OCI-LY1 (cell line): ENCODE data around the gene TVP23A.

ENCODE experiments used
- H2AFZ ChIP-seq: fragments of 200-600 bp; sonication (generic), shearing (Covaris generic); 2 replicates; pipeline ENCODE4 v1.6.0; 2014; ENCODE audit warnings: antibody characterized with exemption, mild to moderate bottlenecking, low read length
- H3F3A ChIP-seq: fragments of 200-600 bp; sonication (generic), shearing (Covaris generic); 2 replicates; pipeline ENCODE4 v1.6.0; 2014; ENCODE audit warnings: mild to moderate bottlenecking, antibody characterized with exemption, low read length, moderate library complexity; ENCODE audit not compliant: insufficient read depth
- H3K27ac ChIP-seq: fragments of 200-600 bp; sonication (generic); 2 replicates; pipeline ENCODE4 v1.5.1; 2014; ENCODE audit warnings: low read length, mixed run types, mild to moderate bottlenecking, low read depth; ENCODE audit not compliant: poor library complexity, severe bottlenecking
- H3K27me3 ChIP-seq: fragments of 200-600 bp; sonication (generic); 2 replicates; pipeline ENCODE4 v1.6.0; 2014; ENCODE audit warnings: antibody characterized with exemption, mild to moderate bottlenecking, low read length, moderate library complexity; ENCODE audit not compliant: insufficient read depth
- H3K36me3 ChIP-seq: fragments of 200-600 bp; sonication (generic); 2 replicates; pipeline ENCODE4 v1.6.1; 2014; ENCODE audit warnings: mild to moderate bottlenecking, antibody characterized with exemption, low read length, moderate library complexity, mixed read lengths; ENCODE audit not compliant: insufficient read depth
- H3K4me1 ChIP-seq: fragments of 200-600 bp; sonication (generic); 2 replicates; pipeline ENCODE4 v1.5.1; 2014; ENCODE audit warnings: mild to moderate bottlenecking, low read length, moderate library complexity; ENCODE audit not compliant: insufficient read depth, severe bottlenecking
- H3K4me2 ChIP-seq: fragments of 200-600 bp; sonication (generic), shearing (Covaris generic); 2 replicates; pipeline ENCODE4 v1.6.1; 2014; ENCODE audit warnings: low read length
- H3K4me3 ChIP-seq: fragments of 200-600 bp; sonication (generic); 2 replicates; pipeline ENCODE4 v1.5.1; 2014; ENCODE audit warnings: low read length, low read depth, mild to moderate bottlenecking, mixed read lengths; ENCODE audit not compliant: poor library complexity, severe bottlenecking
- H3K79me2 ChIP-seq: fragments of 200-600 bp; shearing (Covaris generic); 2 replicates; pipeline ENCODE4 v1.6.1; 2016; ENCODE audit warnings: mixed run types, low read length, mixed read lengths; ENCODE audit not compliant: insufficient read depth
- H3K9ac ChIP-seq: fragments of 200-600 bp; sonication (generic), shearing (Covaris generic); 2 replicates; pipeline ENCODE4 v1.6.1; 2014; ENCODE audit warnings: mild to moderate bottlenecking, low read length, mixed read lengths
- H3K9me2 ChIP-seq: fragments of 200-600 bp; sonication (generic), shearing (Covaris generic); 2 replicates; pipeline ENCODE4 v1.6.1; 2014; ENCODE audit warnings: low read depth, mild to moderate bottlenecking, low read length, mixed read lengths
- H3K9me3 ChIP-seq: fragments of 200-600 bp; shearing (Covaris generic); 2 replicates; pipeline ENCODE4 v1.6.1; 2014; ENCODE audit warnings: low read length, mixed read lengths
- H4K20me1 ChIP-seq: fragments of 200-600 bp; sonication (generic), shearing (Covaris generic); 2 replicates; pipeline ENCODE4 v1.6.0; 2016; ENCODE audit warnings: mild to moderate bottlenecking, low read length; ENCODE audit not compliant: insufficient read depth
- EZH2 ChIP-seq: fragments of 200-600 bp; sonication (generic), shearing (Covaris generic); IDR thresholded peaks from 2 replicates; pipeline ENCODE4 v1.8.0; 2017; ENCODE audit warnings: borderline replicate concordance, mixed run types, mild to moderate bottlenecking, antibody characterized with exemption, low read length, moderate library complexity, mixed read lengths
- TF ChIP-seq, protein P1 (sequence below): fragments of 200-600 bp; sonication (generic), shearing (Covaris generic); IDR thresholded peaks from 2 replicates; pipeline ENCODE4 v1.5.1; 2017; ENCODE audit warnings: mild to moderate bottlenecking, antibody characterized with exemption, low read length, moderate library complexity, mixed read lengths

TVP23A gene

DNA sequence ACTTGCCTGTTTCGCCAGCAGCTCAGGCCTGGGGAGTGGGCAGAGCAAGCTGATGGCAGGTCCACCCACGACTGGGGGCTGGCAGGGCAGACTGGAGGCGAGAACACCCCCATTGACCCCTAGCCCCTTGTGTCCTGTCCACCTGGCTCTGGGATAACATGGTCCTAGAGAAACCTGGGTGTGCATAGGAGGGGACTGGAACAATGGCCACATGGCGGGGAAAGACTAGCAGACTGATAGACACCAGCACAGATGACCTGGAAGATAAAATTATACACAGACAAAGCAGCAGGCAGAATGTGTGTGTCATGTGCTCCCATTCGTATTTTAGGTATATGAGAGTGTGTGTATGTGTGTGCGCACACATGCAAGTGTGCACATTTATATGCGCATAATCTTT is 51.5 kb downstream of the TVP23A start:
- Histone ChIP-seq H3F3A (no peaks in the 10 kb centered on the region), H3K27ac (no peak overlapping the region), H3K36me3 (peaks cover 30% of the 10 kb centered on the region), H3K9ac (no peak overlapping the region), H3K79me2 (no peaks in the 10 kb centered on the region), H3K4me3 (no peak overlapping the region), H3K9me2 (no peaks in the 10 kb centered on the region), H4K20me1 (no peaks in the 10 kb centered on the region), H3K4me2 (no peak overlapping the region), H3K4me1 (no peaks in the 10 kb centered on the region), H2AFZ (no peak overlapping the region), H3K27me3 (no peaks in the 10 kb centered on the region), H3K9me3 (no peaks in the 10 kb centered on the region)
- TF ChIP-seq, protein P1, sequence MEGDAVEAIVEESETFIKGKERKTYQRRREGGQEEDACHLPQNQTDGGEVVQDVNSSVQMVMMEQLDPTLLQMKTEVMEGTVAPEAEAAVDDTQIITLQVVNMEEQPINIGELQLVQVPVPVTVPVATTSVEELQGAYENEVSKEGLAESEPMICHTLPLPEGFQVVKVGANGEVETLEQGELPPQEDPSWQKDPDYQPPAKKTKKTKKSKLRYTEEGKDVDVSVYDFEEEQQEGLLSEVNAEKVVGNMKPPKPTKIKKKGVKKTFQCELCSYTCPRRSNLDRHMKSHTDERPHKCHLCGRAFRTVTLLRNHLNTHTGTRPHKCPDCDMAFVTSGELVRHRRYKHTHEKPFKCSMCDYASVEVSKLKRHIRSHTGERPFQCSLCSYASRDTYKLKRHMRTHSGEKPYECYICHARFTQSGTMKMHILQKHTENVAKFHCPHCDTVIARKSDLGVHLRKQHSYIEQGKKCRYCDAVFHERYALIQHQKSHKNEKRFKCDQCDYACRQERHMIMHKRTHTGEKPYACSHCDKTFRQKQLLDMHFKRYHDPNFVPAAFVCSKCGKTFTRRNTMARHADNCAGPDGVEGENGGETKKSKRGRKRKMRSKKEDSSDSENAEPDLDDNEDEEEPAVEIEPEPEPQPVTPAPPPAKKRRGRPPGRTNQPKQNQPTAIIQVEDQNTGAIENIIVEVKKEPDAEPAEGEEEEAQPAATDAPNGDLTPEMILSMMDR, result no peak
- no peak for TF ChIP-seq EZH2

DNA sequence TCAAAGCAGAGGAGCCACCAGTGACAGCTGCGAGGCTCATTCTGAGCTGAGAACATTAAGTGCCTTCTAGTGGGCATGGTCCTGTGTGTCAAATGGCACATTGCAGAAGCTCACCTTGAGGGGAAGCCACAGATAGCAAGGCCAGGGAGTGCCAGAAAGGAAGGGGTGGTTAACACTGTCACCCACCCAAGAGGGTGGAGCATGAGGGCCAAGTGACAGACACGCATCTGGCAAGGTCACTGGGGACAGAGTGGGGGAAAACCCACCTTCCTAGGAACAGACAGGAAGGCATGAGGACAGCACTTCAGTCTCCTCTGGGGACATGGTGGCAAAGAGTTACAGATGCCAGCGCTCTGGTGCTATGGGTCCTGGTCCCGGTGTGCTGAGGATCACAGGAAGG is 52.8 kb downstream of the TVP23A start:
- Histone ChIP-seq H3K36me3 (peaks cover 43% of the 10 kb centered on the region), H2AFZ (no peak overlapping the region), H3K4me3 (no peak overlapping the region), H3K9ac (no peak overlapping the region), H3K79me2 (no peaks in the 10 kb centered on the region), H3K9me3 (no peaks in the 10 kb centered on the region), H3K9me2 (no peaks in the 10 kb centered on the region), H3K4me1 (no peaks in the 10 kb centered on the region), H3K27ac (no peak overlapping the region), H4K20me1 (no peaks in the 10 kb centered on the region), H3K27me3 (no peaks in the 10 kb centered on the region), H3F3A (no peaks in the 10 kb centered on the region), H3K4me2 (no peak overlapping the region)
- TF ChIP-seq, protein P1, result no peak
- TF ChIP-seq EZH2, result no peak

DNA sequence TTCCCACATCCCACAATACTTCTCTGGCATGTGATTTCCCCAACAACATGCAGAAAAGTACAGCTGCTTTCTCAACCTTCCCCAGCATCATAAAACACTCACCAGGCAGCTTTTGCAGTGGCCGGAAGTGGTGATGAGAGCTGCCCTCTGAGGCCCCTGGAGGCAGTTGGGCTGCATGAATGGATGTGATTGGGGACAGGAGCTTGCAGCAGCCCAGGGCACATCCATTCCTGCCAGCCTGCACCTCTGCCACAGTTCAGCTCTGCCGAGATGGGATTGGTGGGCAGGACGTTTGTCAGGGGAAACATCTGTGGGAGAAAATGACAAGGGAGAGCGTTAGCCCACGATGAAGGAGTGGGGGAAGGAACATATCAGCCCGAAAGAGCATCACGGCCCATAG is 55.1 kb downstream of the TVP23A start:
- Histone ChIP-seq H3K9ac (no peak overlapping the region), H2AFZ (no peak overlapping the region), H3K4me3 (no peak overlapping the region), H3K9me2 (no peaks in the 10 kb centered on the region), H3K9me3 (no peaks in the 10 kb centered on the region), H3K36me3 (peaks cover 65% of the 10 kb centered on the region), H3K4me2 (no peak overlapping the region), H3K79me2 (no peaks in the 10 kb centered on the region), H3F3A (no peaks in the 10 kb centered on the region), H3K27ac (no peak overlapping the region), H3K27me3 (no peaks in the 10 kb centered on the region), H3K4me1 (no peaks in the 10 kb centered on the region), H4K20me1 (no peaks in the 10 kb centered on the region)
- TF ChIP-seq, protein P1, result no peak
- TF ChIP-seq EZH2, result no peak
